T47D (cell line): ENCODE results near the gene MDN1.

Experiments used
- DNase-seq, 2 experiments: peaks; one replicate each; pipeline versions ENCODE4 v3.0.0 to v3.0.0-alpha.2; 2011 to 2012; ENCODE audit warnings: low read depth in 1 of 2, low spot score in 1 of 2
- JUND ChIP-seq: IDR thresholded peaks from 2 replicates; pipeline ENCODE4 v1.6.1; 2012; ENCODE audit warnings: low read depth
- in situ Hi-C: cut with HindIII; loops from 2 replicates; pipeline ENCODE4 v1.10.0; 2016; ENCODE audit warnings: low sequenced_read_pairs, low pct_unique_long_range_greater_than_20kb

MDN1 gene

GRCh38 chr6:89675949-89676748, 143.4 kb downstream of the MDN1 start:
- DNase-seq = no peak
- no peak for TF ChIP-seq JUND
- in situ Hi-C loops = no loop called here

GRCh38 chr6:89670935-89671565, 148.5 kb downstream of the MDN1 start:
- TF ChIP-seq JUND = no peak
- in situ Hi-C loops = no loop called here
- DNase-seq = no peak

GRCh38 chr6:89669002-89669401, 150.6 kb downstream of the MDN1 start:
- no peak for DNase-seq
- in situ Hi-C loops = no loop called here
- no peak for TF ChIP-seq JUND

- no peak for TF ChIP-seq JUND
- no peak for DNase-seq
- in situ Hi-C loops = no loop called here
Observed at GRCh38 chr6:89667872-89668556, 151.6 kb downstream of the MDN1 start.

- in situ Hi-C loops = no loop called here
- DNase-seq = no peak
- no peak for TF ChIP-seq JUND
Observed at GRCh38 chr6:89662659-89663223, 156.9 kb downstream of the MDN1 start.

GRCh38 chr6:89661559-89661958, 158.0 kb downstream of the MDN1 start:
- DNase-seq = no peak
- in situ Hi-C loops = no loop called here
- no peak for TF ChIP-seq JUND

- in situ Hi-C loops = no loop called here
- no peak for DNase-seq
- TF ChIP-seq JUND = no peak
Observed at GRCh38 chr6:89660981-89661380, 158.6 kb downstream of the MDN1 start.

- in situ Hi-C loops = no loop called here
- DNase-seq = peak; percentile 11 to 77
- no peak for TF ChIP-seq JUND
Observed at GRCh38 chr6:89657445-89658158, 162.0 kb downstream of the MDN1 start.

GRCh38 chr6:89655122-89655521, 164.5 kb downstream of the MDN1 start:
- in situ Hi-C loops = no loop called here
- TF ChIP-seq JUND = no peak
- DNase-seq = no peak

- TF ChIP-seq JUND = no peak
- in situ Hi-C loops = no loop called here
- DNase-seq = no peak
Observed at GRCh38 chr6:89650579-89650978, 169.0 kb downstream of the MDN1 start.

GRCh38 chr6:89649682-89650081, 169.9 kb downstream of the MDN1 start:
- no peak for TF ChIP-seq JUND
- DNase-seq = no peak
- in situ Hi-C loops = no loop called here

- DNase-seq = peak; percentile 7 to 54
- in situ Hi-C loops = no loop called here
- TF ChIP-seq JUND = no peak
Observed at GRCh38 chr6:89644864-89645263, 174.7 kb downstream of the MDN1 start.
